Ureter (tissue), 1 donor: ENCODE results near the gene LZTS3. TPM values are rescaled to one million over a fixed set of nuclear protein-coding genes. Genes with fewer than 3 reads are reported as not detected.
"Not testable (repeated sequence)": the region's sequence is repeated elsewhere in the genome, so short reads cannot be mapped to it uniquely, and the experiment has no call there.

Source experiments
- DNase-seq: peaks from one replicate; pipeline ENCODE4 v3.0.0-alpha.2; 2020; ENCODE audit warnings: low spot score
- total RNA-seq: library from RNA; stranded (reverse); gene quantifications from one replicate; pipeline ENCODE4 v1.2.4, GENCODE V29; 2023
- donor health status: DM: yes; HTN: yes; CAD: no.

The LZTS3 gene
- total RNA-seq, 1 donor from 2014 or later = 10.1 TPM

- no peak for DNase-seq
Observed at GRCh38 chr20:3135507-3136070, 37.8 kb downstream of the LZTS3 start.

DNA sequence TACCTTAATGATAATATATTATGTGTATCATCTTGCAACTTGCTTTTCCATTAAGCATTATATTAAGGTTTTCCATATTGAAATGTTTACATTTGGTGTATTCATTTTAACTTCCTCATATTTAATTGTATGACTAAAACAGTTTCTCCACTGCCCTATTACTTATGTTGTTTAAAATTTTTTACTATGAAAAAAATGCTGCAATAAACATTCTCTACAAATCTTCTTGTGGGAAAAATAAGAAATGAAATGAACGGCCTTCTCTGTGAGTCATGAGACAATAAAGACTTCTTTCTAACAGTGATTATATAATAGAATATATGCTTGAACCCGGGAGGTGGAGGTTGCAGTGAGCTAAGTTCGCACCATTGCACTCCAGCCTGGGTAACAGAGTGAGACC, 39.2 kb downstream of the LZTS3 start:
- DNase-seq = no peak

DNA sequence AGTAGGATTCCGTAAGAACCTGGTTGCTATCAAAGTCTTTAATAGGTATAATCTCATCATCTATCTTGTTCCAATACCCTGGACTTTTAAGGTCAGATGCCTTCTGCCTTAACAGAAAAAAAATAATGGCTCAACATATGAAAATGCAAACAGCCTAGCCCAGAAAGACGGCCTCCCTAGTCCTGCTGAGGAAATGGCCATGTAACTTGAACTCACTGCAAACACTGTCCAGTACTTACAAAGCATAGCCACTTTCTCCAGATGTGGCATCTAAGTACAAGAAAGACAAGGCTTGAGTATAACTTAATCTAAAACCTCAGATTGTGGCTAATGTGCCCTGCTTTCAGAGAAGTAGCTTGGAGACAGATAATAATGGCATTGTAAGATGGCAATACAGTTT, 40.2 kb downstream of the LZTS3 start:
- no peak for DNase-seq

- DNase-seq = no peak
Observed at GRCh38 chr20:3130051-3130600, 43.2 kb downstream of the LZTS3 start.

DNA sequence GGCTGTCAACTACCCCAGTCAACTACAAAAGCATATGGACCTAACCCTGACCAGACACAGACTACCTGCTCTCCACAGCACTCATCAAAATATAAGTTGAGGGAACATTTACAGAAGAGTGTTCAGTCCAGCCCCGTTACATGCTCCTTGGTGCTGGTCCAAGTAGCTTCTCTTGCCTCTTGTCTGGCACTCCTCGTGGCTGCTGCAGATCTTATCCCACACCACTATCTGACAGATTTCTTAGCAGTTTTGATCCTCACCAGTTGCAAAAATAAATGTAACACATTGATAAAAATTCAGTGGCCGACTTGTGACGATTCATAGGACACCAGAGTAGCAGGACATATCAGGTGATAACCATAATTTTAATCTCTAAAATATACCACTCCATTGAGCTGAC, 44.3 kb downstream of the LZTS3 start:
- no peak for DNase-seq

GRCh38 chr20:3128275-3128984, 44.9 kb downstream of the LZTS3 start:
- DNase-seq = no peak

- no peak for DNase-seq
Observed at GRCh38 chr20:3126527-3126859, 46.9 kb downstream of the LZTS3 start.

- DNase-seq = not testable (repeated sequence)
Observed at GRCh38 chr20:3125776-3126526, 47.4 kb downstream of the LZTS3 start.

GRCh38 chr20:3124773-3125560, 48.4 kb downstream of the LZTS3 start:
- not testable (repeated sequence) for DNase-seq

DNA sequence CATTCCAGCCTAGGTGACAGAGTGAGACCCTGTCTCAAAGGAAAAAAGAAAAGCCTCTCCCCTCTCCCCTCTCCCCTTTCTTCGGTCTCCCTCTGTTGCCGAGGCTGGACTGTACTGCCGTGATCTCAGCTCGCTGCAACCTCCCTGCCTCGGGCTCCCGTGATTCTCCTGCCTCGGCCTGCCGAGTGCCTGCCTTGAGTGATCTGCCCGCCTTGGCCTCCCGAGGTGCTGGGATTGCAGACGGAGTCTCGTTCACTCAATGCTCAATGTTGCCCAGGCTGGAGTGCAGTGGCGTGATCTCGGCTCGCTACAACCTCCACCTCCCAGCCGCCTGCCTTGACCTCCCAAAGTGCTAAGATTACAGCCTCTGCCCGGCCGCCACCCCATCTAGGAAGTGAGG, 49.2 kb downstream of the LZTS3 start:
- not testable (repeated sequence) for DNase-seq

DNA sequence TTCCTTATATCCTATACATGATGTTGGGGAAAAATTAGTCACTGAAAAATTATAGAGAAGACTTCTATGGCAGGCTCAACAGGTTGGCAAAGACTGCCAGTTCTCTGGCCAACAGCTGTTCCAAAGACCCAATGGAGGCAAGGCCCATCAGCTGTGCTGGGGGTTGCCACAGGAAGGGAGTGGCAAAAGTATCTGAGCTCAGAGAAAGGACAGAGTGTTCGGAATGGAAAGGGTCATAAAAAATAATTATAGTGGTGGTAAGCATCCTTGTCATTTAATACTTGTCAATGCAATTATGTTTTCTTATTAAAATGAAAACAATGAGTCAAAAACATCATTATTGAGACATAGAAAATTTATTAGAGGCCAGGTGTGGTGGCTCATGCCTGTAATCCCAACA, 49.8 kb downstream of the LZTS3 start:
- DNase-seq = no peak

DNA sequence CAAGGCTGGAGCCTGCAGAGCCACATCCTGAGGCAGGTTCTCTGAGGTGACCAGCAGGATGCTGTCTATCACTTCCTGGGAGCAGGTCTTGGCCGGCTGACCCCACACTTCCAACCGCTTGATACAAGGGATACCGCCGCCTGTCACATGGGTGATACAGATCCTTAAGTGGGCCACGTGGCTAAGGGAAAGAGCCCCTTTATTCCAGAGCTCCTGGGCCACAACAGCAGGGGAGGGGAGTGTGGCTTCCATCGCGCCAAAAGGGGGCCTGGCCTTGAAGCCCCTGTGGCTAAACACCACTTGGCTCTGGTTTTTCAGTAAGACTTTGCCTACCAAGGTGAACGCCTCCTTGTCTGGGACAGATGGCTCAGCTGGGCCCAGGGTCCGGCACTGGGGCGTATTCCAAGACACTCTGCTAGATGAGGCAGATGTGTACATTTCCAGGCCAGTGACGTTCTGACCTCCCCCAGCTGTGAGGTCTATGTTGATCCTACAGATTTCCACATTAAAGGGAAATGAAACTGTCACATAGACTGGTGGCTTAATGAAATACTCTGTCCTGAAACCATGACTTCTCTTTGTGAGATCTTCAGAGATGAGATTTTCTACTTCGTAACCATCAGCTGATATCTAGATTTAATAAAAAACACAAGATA, 51.3 kb downstream of the LZTS3 start:
- no peak for DNase-seq

DNA sequence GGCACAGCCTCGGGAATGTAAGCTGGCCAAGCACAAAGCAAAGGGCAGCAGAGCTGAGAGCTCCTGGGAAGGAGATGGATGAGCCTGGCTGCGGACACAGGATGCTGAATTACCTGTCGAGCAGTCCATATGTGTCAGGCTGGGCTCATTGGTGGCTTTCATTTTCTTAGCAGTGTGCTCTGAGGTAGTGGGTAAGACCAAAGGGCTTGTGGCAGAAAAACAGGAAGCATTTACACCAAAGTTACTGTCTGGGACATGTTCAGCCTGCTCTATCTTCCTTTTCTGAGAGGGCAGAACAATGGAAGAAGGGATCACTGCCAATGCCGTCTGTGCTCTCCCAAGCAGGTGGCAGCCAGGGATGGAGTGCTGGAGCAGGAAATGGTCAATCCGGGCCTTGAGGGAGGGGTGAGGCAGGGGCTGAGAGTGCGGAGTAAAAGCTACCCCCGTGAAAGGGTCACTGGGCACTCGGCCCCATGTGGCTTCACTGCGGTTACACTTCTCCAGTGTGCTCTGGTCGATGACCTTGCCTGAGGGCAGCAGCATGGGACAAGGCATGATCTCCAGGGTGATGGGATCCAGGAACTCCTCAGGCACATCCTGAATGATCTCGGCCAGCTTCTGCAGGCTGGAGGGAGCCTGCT, 52.0 kb downstream of the LZTS3 start:
- no peak for DNase-seq

GRCh38 chr20:3119044-3119443, 54.3 kb downstream of the LZTS3 start:
- DNase-seq = no peak

- DNase-seq = peak; percentile 67
Observed at GRCh38 chr20:3117839-3118379, 55.4 kb downstream of the LZTS3 start.

- no peak for DNase-seq
Observed at GRCh38 chr20:3116341-3116740, 57.0 kb downstream of the LZTS3 start.

DNA sequence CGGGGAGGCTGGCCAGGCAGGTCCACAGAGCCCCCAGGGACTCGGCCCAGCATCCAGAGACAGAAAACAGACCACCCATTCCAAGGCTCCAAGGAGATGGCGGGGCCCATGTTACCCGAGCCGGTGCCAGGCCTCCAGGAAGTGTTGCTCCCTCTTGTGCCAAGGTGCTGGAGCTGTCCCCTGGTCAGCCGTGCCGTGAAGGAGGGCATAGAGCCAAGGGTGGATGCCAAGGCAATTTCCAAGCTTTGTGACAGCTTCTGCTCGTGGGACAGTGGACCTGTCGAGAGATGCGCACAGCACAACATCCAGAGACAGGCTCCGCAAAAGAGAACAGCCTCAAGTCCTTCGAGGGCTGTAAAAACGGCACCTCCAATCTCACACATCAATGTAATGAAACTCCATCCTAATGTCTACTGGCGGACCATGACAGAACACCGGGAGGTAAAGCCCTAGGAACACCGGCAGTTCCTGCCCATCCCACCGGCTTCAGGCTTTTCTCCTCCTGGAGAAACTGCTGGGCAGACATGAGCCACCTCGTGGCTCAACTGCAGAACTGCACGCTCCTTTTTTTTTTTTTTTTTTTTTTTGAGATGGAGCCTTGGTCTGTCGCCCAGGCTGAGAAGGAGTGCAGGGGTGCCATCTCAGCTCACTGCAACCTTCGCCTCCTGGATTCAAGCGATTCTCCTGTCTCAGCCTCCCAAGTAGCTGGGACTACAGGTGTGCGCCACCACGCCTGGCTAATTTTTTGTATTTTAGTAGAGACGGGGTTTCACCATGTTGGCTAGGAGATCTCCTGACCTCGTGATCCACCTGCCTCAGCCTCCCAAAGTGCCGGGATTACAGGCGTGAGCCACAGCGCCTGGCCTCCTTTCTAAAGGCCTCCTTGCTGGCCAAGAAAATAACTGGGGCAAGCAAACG, 57.9 kb downstream of the LZTS3 start:
- DNase-seq = no peak
